ENCODE measurements around the gene ZFP36L2.

Gene ZFP36L2

GRCh38 chr2:43219383-43220228 lies 6.8 kb downstream of the ZFP36L2 start (continued):
- TF ChIP-seq PRDM4 (tag by site-specific recombination; IDR thresholded peaks at IDR 0.05) (peak; percentile 27; the same call in 1 of the 2 replicates), ZNF248 (tag by site-specific recombination; IDR thresholded peaks at IDR 0.05) (no peak), ZNF292 (tag by site-specific recombination; IDR thresholded peaks at IDR 0.05; ENCODE audit: borderline replicate concordance, low read depth) (no peak), ZNF571 (tag by site-specific recombination; IDR thresholded peaks at IDR 0.05) (no peak), ZNF544 (tag by site-specific recombination; IDR thresholded peaks at IDR 0.05) (peak; percentile 30; the same call in 1 of the 2 replicates), SP3 (tag by site-specific recombination; IDR thresholded peaks at IDR 0.05) (peak; percentile 84), ZNF621 (tag by site-specific recombination; IDR thresholded peaks at IDR 0.05) (no peak), ZNF560 (tag by site-specific recombination; IDR thresholded peaks at IDR 0.05; ENCODE audit: borderline replicate concordance) (no peak), ZNF175 (tag by site-specific recombination; IDR thresholded peaks at IDR 0.05) (no peak), EGR2 (tag by site-specific recombination; IDR thresholded peaks at IDR 0.05; ENCODE audit: low read depth) (no peak), PBX3 (CRISPR knock-in tag; IDR thresholded peaks at IDR 0.05) (0 out of 2 replicates have a peak, but pooled peaks have one; percentile 9), ZNF280C (tag by site-specific recombination; IDR thresholded peaks at IDR 0.05) (no peak), ZBTB20 (tag by site-specific recombination; IDR thresholded peaks at IDR 0.05) (peak; percentile 74; the same call in 1 of the 2 replicates), ZNF623 (tag by site-specific recombination; IDR thresholded peaks at IDR 0.05) (no peak), ZBTB8A (tag by site-specific recombination; IDR thresholded peaks at IDR 0.05) (no peak; the same call in 1 of the 2 replicates), INSM2 (tag by site-specific recombination; IDR thresholded peaks at IDR 0.05) (no peak), RBAK (tag by site-specific recombination; IDR thresholded peaks at IDR 0.05) (no peak), SALL2 (tag by site-specific recombination; IDR thresholded peaks at IDR 0.05; ENCODE audit: borderline replicate concordance) (no peak), ZNF521 (tag by site-specific recombination; IDR thresholded peaks at IDR 0.05) (no peak), ZEB2 (tag by site-specific recombination; IDR thresholded peaks at IDR 0.05) (no peak; the same call in 1 of the 2 replicates), KLF10 (tag by site-specific recombination; IDR thresholded peaks at IDR 0.05) (peak; percentile 55; the same call in 1 of the 2 replicates), REPIN1 (tag by site-specific recombination; IDR thresholded peaks at IDR 0.05; ENCODE audit: low read depth) (peak; percentile 42; the same call in 1 of the 2 replicates), ZNF518A (tag by site-specific recombination; conservative IDR thresholded peaks at IDR 0.05; ENCODE audit: low read depth) (peak; percentile 58; the same call in 1 of the 2 replicates), ZNF274 (IDR thresholded peaks at IDR 0.05; ENCODE audit: low read length) (no peak), ZNF274 (tag by site-specific recombination; IDR thresholded peaks at IDR 0.05; ENCODE audit: borderline replicate concordance) (no peak), ZNF785 (tag by site-specific recombination; IDR thresholded peaks at IDR 0.05) (no peak), ZNF214 (tag by site-specific recombination; IDR thresholded peaks at IDR 0.05; ENCODE audit: borderline replicate concordance) (no peak)
